Islet of Langerhans (tissue), 1 donor: ENCODE measurements around the gene MUC3A.
A peak's percentile ranks its signal among the peaks of the same experiment; 100 is the strongest.
"Not testable (repeated sequence)": the region's sequence is repeated elsewhere in the genome, so short reads cannot be mapped to it uniquely, and the experiment has no call there.

ENCODE experiments used
- FAIRE-seq: peaks from one replicate; lab custom pipeline; 2011; peaks lifted over from hg19 to GRCh38; lab: Jason Lieb, UNC

Gene MUC3A, protein sequence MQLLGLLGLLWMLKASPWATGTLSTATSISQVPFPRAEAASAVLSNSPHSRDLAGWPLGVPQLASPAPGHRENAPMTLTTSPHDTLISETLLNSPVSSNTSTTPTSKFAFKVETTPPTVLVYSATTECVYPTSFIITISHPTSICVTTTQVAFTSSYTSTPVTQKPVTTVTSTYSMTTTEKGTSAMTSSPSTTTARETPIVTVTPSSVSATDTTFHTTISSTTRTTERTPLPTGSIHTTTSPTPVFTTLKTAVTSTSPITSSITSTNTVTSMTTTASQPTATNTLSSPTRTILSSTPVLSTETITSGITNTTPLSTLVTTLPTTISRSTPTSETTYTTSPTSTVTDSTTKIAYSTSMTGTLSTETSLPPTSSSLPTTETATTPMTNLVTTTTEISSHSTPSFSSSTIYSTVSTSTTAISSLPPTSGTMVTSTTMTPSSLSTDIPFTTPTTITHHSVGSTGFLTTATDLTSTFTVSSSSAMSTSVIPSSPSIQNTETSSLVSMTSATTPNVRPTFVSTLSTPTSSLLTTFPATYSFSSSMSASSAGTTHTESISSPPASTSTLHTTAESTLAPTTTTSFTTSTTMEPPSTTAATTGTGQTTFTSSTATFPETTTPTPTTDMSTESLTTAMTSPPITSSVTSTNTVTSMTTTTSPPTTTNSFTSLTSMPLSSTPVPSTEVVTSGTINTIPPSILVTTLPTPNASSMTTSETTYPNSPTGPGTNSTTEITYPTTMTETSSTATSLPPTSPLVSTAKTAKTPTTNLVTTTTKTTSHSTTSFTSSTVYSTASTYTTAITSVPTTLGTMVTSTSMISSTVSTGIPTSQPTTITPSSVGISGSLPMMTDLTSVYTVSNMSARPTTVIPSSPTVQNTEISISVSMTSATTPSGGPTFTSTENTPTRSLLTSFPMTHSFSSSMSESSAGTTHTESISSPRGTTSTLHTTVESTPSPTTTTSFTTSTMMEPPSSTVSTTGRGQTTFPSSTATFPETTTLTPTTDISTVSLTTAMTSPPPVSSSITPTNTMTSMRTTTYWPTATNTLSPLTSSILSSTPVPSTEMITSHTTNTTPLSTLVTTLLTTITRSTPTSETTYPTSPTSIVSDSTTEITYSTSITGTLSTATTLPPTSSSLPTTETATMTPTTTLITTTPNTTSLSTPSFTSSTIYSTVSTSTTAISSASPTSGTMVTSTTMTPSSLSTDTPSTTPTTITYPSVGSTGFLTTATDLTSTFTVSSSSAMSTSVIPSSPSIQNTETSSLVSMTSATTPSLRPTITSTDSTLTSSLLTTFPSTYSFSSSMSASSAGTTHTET (N-terminal part only)

GRCh38 chr7:100949227-100949932, at the start of gene MUC3A:
Gene MUC3A, plus strand, starts transcription at chr7:100949534. Its CDS starts 91 bp downstream, at chr7:100949625.
- FAIRE-seq, result no peak

GRCh38 chr7:100900978-100901377, 48.4 kb upstream of the MUC3A start:
- FAIRE-seq, result no peak

DNA sequence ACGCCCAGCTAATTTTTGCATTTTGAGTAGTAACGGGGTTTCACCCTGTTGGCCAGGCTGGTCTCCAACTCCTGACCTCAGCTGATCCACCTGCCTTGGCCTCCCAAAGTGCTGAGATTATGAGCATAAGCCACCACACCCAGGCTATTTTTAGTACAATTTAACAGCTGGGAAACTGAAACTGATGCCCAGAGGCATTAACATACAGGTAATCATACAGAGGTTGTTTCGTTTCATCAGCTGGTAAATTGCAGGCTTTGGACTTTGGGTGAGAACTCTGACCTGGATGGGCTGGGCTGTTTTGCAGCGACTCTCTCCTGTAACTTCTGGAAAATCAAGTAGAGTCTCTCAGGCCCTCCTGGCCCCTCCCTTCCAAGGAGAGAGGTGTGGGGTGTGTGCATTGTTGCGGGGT, 47.4 kb upstream of the MUC3A start:
- FAIRE-seq, result no peak

- FAIRE-seq, result no peak
These were observed 46.7 kb upstream of the MUC3A start for GRCh38 chr7:100902638-100903037.

DNA sequence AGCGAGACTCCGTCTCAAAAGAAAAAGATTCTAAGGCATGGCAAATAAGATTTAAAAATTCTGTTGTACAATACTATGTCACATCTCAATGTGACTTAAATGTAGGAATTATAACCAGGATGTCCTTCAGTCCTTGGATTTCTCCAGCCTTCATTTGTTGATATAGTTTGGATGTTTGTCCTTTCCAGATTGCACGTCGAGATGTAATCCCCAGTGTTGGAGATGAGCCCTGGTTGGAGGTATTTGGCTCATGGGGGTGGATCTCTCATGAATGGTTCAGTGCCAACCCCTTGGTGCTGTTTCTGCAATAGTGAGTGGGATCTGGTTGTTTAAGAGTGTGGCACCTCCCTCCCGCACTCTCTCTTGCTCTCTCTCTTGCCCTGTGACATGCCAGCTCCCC, 40.8 kb upstream of the MUC3A start:
- FAIRE-seq, result no peak

GRCh38 chr7:100910443-100910842, 38.9 kb upstream of the MUC3A start:
- not testable (repeated sequence) for FAIRE-seq

DNA sequence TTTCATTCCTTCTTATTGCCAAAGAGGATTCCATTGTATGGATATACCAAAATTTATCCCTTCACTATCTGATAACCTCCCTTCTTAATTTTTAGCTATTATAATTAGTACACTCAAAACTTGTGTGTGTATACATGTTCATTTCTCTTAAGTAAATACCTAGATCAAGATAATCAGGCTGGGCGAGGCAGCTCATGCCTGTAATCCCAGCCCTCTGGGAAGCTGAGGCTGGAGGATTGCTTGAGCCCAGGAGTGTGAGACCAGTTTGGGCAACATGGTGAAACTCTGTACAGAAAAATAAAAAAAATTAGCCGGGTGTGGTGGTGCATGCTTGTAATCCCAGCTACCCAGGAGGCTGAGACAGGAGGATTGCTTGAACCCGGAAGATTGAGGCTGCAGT, 37.9 kb upstream of the MUC3A start:
- FAIRE-seq, result no peak

GRCh38 chr7:100914208-100914878, 35.0 kb upstream of the MUC3A start:
- no peak for FAIRE-seq

DNA sequence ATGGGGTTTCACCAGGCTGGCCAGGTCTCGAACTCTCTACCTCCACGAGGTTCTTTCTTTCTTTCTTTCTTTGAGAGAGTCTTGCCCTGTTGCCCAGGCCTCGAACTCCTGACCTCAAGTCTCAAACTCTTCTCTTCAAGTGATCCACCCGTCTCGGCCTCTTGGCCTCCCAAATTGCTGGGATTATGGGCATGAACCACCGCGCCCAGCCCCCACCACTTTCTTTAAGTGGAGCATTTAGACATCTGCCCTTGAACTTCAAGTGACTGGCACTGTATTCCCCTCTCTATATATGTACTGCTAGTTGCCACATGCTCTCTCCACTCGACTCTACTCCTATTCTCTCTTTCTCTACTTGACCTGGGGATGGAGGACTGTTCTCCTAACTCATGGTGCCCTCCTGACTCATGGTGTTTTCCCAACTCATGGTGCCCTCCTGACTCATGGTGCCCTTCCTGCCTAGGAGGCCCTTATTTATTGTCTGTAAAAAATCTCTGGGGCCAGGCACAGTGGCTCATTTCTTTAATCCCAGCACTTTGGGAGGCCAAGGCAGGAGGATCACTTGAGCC, 34.4 kb upstream of the MUC3A start:
- no peak for FAIRE-seq

GRCh38 chr7:100919335-100919734, 30.0 kb upstream of the MUC3A start:
- FAIRE-seq, result not testable (repeated sequence)

DNA sequence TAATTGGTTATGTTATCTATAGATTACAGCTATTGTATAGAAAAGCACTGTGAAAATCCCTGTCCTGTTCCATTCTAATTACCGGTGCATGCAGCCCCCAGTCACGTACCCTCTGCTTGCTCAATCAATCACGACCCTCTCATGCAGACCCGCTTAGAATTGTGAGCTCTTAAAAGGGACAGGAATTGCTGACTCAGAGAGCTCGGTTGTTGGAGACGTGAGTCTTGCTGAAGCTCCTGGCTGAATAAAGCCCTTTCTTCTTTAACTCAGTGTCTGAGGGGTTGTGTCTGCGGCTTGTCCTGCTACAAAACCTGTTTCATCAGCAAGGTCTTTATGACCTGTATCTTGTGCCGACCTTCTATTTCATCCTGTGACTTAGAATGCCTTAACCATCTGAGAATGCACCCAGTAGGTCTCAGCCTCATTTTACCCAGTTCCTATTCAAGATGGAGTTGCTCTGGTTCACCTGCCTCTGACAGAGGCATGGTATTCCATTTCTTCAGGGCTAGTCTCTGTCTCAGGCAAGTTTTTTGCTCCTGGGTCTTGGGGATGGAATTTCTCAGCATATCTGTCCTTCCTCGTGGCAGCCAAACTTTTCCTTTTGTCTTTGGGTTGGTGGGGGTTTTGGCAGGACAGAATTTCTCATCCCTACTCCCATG, 29.4 kb upstream of the MUC3A start:
- FAIRE-seq, result not testable (repeated sequence)

DNA sequence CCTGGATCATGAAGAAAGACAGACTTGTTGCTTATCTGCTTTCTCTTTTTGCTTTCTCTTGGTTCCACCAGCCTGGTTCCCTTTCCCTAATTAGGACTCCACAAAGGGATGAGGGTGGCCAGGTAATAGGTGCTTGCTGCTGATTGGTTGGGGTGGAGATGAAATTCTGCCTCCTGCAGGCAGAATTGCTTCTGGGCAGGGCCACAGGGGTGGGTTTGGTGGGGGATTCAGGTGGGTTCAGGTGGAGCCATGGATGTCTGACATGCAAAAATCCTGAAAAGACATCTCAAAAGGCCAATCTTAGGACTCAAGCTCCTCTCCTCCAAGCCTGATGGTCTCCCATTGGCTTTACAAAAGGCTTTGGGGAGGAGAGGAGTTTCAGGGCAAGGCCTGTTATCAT, 28.3 kb upstream of the MUC3A start:
- FAIRE-seq, result no peak

- FAIRE-seq, result not testable (repeated sequence)
These were observed 25.7 kb upstream of the MUC3A start for GRCh38 chr7:100923616-100924015.

DNA sequence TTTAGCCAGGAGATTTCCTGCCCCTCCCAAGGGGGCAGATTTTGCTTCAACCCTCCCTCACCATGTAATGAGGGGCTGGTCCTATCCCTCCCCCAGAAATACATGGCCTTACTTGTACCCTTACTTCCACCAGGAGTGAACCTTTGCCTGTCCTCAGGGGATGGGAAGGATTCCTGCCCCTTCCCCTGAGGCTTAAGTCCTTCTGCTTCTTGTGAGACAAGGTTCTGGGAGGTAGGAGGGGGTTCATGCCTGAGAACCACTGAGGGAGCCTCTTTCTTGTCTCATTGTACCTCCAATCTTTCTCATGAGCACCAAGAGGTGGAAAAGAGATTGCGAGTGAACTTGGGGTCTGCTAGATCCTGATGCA, 19.5 kb upstream of the MUC3A start:
- no peak for FAIRE-seq

DNA sequence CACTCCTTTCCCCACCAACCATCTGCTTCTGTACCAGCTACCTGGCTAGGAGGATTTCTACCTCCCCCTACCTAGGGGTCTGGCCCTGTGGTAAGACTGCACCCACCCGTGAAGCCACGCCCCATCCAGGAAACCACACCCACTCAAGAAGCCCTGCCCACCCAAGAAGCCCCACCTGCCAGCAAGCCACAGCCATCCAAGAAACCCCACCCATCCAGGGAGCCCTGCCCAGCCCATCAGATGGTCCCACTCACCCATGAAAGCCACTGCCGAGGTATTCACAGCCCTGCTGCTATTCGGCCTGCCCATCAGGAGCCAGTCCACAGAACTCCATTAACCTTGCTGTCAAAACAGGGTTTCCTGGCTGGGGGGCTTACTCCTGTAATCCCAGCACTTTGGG, 15.6 kb upstream of the MUC3A start:
- FAIRE-seq, result no peak

DNA sequence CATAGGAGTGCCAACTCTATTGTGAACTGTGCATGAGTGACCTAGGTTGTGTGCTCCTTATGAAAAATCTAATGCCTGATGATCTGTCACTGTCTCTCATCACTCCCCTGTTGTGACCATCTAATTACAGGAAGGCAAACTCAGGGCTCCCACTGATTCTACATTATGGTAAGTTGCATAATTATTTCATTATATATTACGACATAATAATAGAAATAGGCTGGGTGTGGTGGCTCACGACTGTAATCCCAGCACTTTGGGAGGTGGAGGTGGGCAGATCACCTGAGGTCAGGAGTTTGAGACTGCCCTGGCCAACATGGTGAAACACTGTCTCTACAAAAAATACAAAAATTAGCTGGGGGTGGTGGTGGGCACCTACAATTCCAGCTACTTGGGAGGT, 14.0 kb upstream of the MUC3A start:
- not testable (repeated sequence) for FAIRE-seq

- not testable (repeated sequence) for FAIRE-seq
These were observed 13.2 kb upstream of the MUC3A start for GRCh38 chr7:100936167-100936566.

GRCh38 chr7:100942045-100942774, 7.1 kb upstream of the MUC3A start:
- peak; percentile 95 for FAIRE-seq

GRCh38 chr7:100943693-100944092, 5.6 kb upstream of the MUC3A start:
- FAIRE-seq, result no peak

- FAIRE-seq, result no peak
These were observed 5.2 kb upstream of the MUC3A start for GRCh38 chr7:100944138-100944537.
